ENCODE data around the gene CARD19. TPM values are rescaled to one million over a fixed set of nuclear protein-coding genes. Genes with fewer than 3 reads are reported as not detected.
"Not testable (repeated sequence)": the region's sequence is repeated elsewhere in the genome, so short reads cannot be mapped to it uniquely, and the experiment has no call there.

CARD19 gene
- total RNA-seq, 1 experiment from 2014 or later: 54.5 TPM

DNA sequence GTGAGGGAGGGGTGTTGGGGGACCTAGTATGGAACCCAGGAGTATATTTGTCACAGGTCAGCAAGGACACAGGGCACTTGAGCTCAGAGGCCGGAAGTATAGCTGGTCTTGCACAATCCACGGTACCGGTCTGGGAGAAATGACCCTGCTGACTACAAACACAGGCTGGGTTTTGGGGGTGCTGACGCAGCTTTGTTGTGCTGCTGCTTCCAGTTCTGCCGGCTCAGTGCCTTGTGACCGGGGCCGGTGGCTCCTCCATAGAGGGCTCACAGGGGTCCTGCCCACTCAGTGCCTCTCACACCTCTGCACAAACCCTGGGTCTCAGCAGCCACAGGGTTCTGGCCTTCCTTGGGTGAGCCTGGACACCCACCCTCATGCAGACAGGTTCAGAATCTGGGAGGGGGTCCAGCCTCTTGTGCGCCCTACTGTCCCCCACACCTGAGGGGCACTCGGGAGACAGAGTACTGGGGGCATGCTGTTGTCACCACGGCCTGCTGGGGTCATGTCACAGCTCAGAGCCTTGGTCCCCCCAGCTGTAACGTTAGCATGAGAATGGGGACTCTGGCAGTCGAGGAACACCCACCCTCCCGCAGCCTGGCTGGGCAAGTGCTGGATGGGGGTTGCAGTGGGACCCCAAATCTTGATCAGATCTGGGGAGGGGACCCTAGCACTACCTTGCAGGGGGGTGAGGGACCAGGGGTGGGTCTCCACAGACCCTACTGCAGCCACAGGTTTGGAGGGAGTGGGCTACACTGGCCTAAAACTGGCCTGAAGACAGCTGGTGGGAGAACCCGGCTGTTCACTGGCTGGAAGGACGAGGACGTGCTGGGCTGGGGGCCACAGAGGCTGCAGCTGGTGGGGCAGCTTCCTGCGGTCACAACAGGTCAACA is 20.3 kb downstream of the CARD19 start:
- no peaks in the 10 kb centered on the region for H3K9me3 ChIP-seq (ENCODE audit: control insufficient read depth in 1 of 2, insufficient read depth in 1 of 2, low read depth in 1 of 2, low read length in 2 of 2)
- H3K9me2 ChIP-seq (ENCODE audit: insufficient read depth): no peaks in the 10 kb centered on the region
- H2AFZ ChIP-seq (ENCODE audit: low read depth, low read length, poor library complexity, severe bottlenecking): no peak overlapping the region
- DNase-seq (ENCODE audit: low read depth, low spot score) (no peak), ATAC-seq (no peak)
- H3K36me3 ChIP-seq (ENCODE audit: control insufficient read depth in 1 of 2, insufficient read depth in 2 of 2, low read length in 2 of 2): no peaks in the 10 kb centered on the region; a peak in 2 of 4 replicates
- ChIA-PET RAD21 (ENCODE audit: low non-redundant PET in 1 of 2, low total read pairs in 2 of 2, uncharacterized antibody in 2 of 2, unreplicated experiment in 2 of 2) (interaction anchor here in 1 of 2 experiments (0.6 kb wide), 1 partner anchor 17 kb away, joined by 8 read pairs; no protein-coding TSS in a partner anchor), POLR2A (no interaction called here), CTCF (no interaction called here)
- no TSS peak for BruUV-seq (replicated peaks)
- H3K4me2 ChIP-seq (ENCODE audit: low read length): no peak overlapping the region
- peaks cover 13 to 23% of the 10 kb centered on the region in 2 experiments for H3K4me1 ChIP-seq (ENCODE audit: control insufficient read depth in 1 of 2, insufficient read depth in 2 of 2, low read length in 2 of 2)
- no peak overlapping the region for H3K4me3 ChIP-seq (replicated peaks in 1 of 2; ENCODE audit: low read depth in 1 of 2, low read length in 2 of 2)
- TF ChIP-seq EZH2phosphoT487 (IDR thresholded peaks at IDR 0.05; ENCODE audit: borderline replicate concordance): no peak
- no peak for TF ChIP-seq CBX3 (IDR thresholded peaks at IDR 0.05; ENCODE audit: low read depth)
- no peak for TF ChIP-seq SRF (IDR thresholded peaks at IDR 0.05; ENCODE audit: low read depth)
- no peak for TF ChIP-seq ZNF274 (IDR thresholded peaks at IDR 0.05; ENCODE audit: low read depth, low read length)
- TF ChIP-seq, protein P1, sequence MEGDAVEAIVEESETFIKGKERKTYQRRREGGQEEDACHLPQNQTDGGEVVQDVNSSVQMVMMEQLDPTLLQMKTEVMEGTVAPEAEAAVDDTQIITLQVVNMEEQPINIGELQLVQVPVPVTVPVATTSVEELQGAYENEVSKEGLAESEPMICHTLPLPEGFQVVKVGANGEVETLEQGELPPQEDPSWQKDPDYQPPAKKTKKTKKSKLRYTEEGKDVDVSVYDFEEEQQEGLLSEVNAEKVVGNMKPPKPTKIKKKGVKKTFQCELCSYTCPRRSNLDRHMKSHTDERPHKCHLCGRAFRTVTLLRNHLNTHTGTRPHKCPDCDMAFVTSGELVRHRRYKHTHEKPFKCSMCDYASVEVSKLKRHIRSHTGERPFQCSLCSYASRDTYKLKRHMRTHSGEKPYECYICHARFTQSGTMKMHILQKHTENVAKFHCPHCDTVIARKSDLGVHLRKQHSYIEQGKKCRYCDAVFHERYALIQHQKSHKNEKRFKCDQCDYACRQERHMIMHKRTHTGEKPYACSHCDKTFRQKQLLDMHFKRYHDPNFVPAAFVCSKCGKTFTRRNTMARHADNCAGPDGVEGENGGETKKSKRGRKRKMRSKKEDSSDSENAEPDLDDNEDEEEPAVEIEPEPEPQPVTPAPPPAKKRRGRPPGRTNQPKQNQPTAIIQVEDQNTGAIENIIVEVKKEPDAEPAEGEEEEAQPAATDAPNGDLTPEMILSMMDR (IDR thresholded peaks at IDR 0.05 in 2 of 3, conservative IDR thresholded peaks at IDR 0.05 in 1 of 3; ENCODE audit: borderline replicate concordance in 1 of 3, insufficient read depth in 1 of 3, low read depth in 2 of 3, low read length in 2 of 3): no peak
- TF ChIP-seq, protein P2, sequence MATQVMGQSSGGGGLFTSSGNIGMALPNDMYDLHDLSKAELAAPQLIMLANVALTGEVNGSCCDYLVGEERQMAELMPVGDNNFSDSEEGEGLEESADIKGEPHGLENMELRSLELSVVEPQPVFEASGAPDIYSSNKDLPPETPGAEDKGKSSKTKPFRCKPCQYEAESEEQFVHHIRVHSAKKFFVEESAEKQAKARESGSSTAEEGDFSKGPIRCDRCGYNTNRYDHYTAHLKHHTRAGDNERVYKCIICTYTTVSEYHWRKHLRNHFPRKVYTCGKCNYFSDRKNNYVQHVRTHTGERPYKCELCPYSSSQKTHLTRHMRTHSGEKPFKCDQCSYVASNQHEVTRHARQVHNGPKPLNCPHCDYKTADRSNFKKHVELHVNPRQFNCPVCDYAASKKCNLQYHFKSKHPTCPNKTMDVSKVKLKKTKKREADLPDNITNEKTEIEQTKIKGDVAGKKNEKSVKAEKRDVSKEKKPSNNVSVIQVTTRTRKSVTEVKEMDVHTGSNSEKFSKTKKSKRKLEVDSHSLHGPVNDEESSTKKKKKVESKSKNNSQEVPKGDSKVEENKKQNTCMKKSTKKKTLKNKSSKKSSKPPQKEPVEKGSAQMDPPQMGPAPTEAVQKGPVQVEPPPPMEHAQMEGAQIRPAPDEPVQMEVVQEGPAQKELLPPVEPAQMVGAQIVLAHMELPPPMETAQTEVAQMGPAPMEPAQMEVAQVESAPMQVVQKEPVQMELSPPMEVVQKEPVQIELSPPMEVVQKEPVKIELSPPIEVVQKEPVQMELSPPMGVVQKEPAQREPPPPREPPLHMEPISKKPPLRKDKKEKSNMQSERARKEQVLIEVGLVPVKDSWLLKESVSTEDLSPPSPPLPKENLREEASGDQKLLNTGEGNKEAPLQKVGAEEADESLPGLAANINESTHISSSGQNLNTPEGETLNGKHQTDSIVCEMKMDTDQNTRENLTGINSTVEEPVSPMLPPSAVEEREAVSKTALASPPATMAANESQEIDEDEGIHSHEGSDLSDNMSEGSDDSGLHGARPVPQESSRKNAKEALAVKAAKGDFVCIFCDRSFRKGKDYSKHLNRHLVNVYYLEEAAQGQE (IDR thresholded peaks at IDR 0.05; ENCODE audit: low read depth): no peak
- TF ChIP-seq, protein P3, sequence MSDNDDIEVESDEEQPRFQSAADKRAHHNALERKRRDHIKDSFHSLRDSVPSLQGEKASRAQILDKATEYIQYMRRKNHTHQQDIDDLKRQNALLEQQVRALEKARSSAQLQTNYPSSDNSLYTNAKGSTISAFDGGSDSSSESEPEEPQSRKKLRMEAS (IDR thresholded peaks at IDR 0.05): no peak
- no peaks in the 10 kb centered on the region for H3K79me2 ChIP-seq (ENCODE audit: insufficient read depth, low read length)
- H3K9ac ChIP-seq (ENCODE audit: low read length): no peak overlapping the region
- H3K27me3 ChIP-seq (ENCODE audit: insufficient read depth, low read length): no peaks in the 10 kb centered on the region
- H3K27ac ChIP-seq (ENCODE audit: low read depth, low read length): no peak overlapping the region
- intact Hi-C loops (cut with micrococcal nuclease): no loop called here
- H4K20me1 ChIP-seq (ENCODE audit: insufficient read depth): no peaks in the 10 kb centered on the region

DNA sequence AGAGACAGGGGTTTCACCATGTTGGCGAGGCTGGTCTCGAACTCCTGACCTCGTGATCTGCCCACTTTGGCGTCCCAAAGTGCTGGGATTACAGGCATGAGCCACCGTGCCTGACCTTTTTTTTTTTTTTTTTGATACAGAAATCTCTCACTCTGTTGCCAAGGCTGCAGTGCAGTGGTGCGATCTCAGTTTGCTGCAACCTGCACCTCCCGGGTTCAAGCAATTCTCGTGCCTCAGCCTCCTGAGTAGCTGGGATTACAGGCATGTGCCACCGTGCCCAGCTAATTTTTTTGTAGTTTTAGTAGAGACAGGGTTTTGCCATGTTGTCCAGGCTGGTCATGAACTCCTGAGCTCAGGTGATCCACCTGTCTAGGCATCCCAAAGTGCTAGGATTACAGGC is 21.5 kb downstream of the CARD19 start:
- H3K4me3 ChIP-seq (replicated peaks in 1 of 2; ENCODE audit: low read depth in 1 of 2, low read length in 2 of 2); H3K27me3 ChIP-seq (ENCODE audit: insufficient read depth, low read length); H3K27ac ChIP-seq (ENCODE audit: low read depth, low read length); H2AFZ ChIP-seq (ENCODE audit: low read depth, low read length, poor library complexity, severe bottlenecking); H3K9me3 ChIP-seq (ENCODE audit: control insufficient read depth in 1 of 2, insufficient read depth in 1 of 2, low read depth in 1 of 2, low read length in 2 of 2); H4K20me1 ChIP-seq (ENCODE audit: insufficient read depth); H3K9me2 ChIP-seq (ENCODE audit: insufficient read depth); H3K9ac ChIP-seq (ENCODE audit: low read length); H3K79me2 ChIP-seq (ENCODE audit: insufficient read depth, low read length); intact Hi-C loops (cut with micrococcal nuclease); BruUV-seq (replicated peaks); RAD21 ChIA-PET (ENCODE audit: low non-redundant PET in 1 of 2, low total read pairs in 2 of 2, uncharacterized antibody in 2 of 2, unreplicated experiment in 2 of 2); DNase-seq (ENCODE audit: low read depth, low spot score); CTCF ChIA-PET; H3K4me2 ChIP-seq (ENCODE audit: low read length); ATAC-seq; H3K36me3 ChIP-seq (ENCODE audit: control insufficient read depth in 1 of 2, insufficient read depth in 2 of 2, low read length in 2 of 2); POLR2A ChIA-PET: not testable (repeated sequence)
- H3K4me1 ChIP-seq (ENCODE audit: control insufficient read depth in 1 of 2, insufficient read depth in 2 of 2, low read length in 2 of 2): peaks cover 13 to 23% of the 10 kb centered on the region in 2 experiments
